Measurements from ENCODE around the gene KCNA10. TPM values are rescaled to one million over a fixed set of nuclear protein-coding genes. Genes with fewer than 3 reads are reported as not detected.
A peak's percentile ranks its signal among the peaks of the same experiment; 100 is the strongest.

The KCNA10 gene
- total RNA-seq, 1 donor from 2014 or later = not detected

GRCh38 chr1:110525249-110525595 lies 6.2 kb upstream of the KCNA10 start:
- no peaks in the 10 kb centered on the region for H3K36me3 ChIP-seq (ENCODE audit: insufficient read depth, low read length)
- no peak overlapping the region for H3K4me3 ChIP-seq (ENCODE audit: insufficient read depth, low read depth, low read length)
- no peaks in the 10 kb centered on the region for H3K4me1 ChIP-seq (ENCODE audit: insufficient read depth, low read length)
- H3K27me3 Mint-ChIP-seq (ENCODE audit: low read depth, unreplicated experiment) = peaks cover 91% of the 10 kb centered on the region
- no peak overlapping the region for H3K27ac Mint-ChIP-seq (ENCODE audit: unreplicated experiment)
- no peak overlapping the region for H3K4me2 ChIP-seq (ENCODE audit: low read length)
- no peak for TF ChIP-seq EZH2 (IDR thresholded peaks at IDR 0.05; ENCODE audit: insufficient read depth, low read length)
- TF ChIP-seq, protein P1, sequence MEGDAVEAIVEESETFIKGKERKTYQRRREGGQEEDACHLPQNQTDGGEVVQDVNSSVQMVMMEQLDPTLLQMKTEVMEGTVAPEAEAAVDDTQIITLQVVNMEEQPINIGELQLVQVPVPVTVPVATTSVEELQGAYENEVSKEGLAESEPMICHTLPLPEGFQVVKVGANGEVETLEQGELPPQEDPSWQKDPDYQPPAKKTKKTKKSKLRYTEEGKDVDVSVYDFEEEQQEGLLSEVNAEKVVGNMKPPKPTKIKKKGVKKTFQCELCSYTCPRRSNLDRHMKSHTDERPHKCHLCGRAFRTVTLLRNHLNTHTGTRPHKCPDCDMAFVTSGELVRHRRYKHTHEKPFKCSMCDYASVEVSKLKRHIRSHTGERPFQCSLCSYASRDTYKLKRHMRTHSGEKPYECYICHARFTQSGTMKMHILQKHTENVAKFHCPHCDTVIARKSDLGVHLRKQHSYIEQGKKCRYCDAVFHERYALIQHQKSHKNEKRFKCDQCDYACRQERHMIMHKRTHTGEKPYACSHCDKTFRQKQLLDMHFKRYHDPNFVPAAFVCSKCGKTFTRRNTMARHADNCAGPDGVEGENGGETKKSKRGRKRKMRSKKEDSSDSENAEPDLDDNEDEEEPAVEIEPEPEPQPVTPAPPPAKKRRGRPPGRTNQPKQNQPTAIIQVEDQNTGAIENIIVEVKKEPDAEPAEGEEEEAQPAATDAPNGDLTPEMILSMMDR (IDR thresholded peaks at IDR 0.05; ENCODE audit: insufficient read depth, low read depth, low read length) = no peak
- H2AFZ ChIP-seq (ENCODE audit: low read depth, low read length) = no peak overlapping the region
- peaks cover 21% of the 10 kb centered on the region for H3K27me3 ChIP-seq (ENCODE audit: insufficient read depth, low read length)
- DNase-seq (ENCODE audit: low read depth) (no peak), FAIRE-seq (no peak)
- H3K9me3 Mint-ChIP-seq (ENCODE audit: unreplicated experiment) = no peaks in the 10 kb centered on the region
- H3K4me1 Mint-ChIP-seq (ENCODE audit: low read depth, unreplicated experiment) = peaks cover 10% of the 10 kb centered on the region
- H3K79me2 ChIP-seq (ENCODE audit: insufficient read depth, low read length) = no peaks in the 10 kb centered on the region
- no peak overlapping the region for H3K9ac ChIP-seq (ENCODE audit: low read length)
- H3K27ac ChIP-seq (ENCODE audit: low read depth, low read length) = no peak overlapping the region
- H3K4me3 Mint-ChIP-seq (ENCODE audit: unreplicated experiment) = no peak overlapping the region
- H4K20me1 ChIP-seq (ENCODE audit: insufficient read depth, low read length) = no peaks in the 10 kb centered on the region
- H3K36me3 Mint-ChIP-seq (ENCODE audit: low read depth, unreplicated experiment) = no peaks in the 10 kb centered on the region
- H3K9me3 ChIP-seq (ENCODE audit: insufficient read depth, low read depth, low read length) = no peaks in the 10 kb centered on the region

DNA sequence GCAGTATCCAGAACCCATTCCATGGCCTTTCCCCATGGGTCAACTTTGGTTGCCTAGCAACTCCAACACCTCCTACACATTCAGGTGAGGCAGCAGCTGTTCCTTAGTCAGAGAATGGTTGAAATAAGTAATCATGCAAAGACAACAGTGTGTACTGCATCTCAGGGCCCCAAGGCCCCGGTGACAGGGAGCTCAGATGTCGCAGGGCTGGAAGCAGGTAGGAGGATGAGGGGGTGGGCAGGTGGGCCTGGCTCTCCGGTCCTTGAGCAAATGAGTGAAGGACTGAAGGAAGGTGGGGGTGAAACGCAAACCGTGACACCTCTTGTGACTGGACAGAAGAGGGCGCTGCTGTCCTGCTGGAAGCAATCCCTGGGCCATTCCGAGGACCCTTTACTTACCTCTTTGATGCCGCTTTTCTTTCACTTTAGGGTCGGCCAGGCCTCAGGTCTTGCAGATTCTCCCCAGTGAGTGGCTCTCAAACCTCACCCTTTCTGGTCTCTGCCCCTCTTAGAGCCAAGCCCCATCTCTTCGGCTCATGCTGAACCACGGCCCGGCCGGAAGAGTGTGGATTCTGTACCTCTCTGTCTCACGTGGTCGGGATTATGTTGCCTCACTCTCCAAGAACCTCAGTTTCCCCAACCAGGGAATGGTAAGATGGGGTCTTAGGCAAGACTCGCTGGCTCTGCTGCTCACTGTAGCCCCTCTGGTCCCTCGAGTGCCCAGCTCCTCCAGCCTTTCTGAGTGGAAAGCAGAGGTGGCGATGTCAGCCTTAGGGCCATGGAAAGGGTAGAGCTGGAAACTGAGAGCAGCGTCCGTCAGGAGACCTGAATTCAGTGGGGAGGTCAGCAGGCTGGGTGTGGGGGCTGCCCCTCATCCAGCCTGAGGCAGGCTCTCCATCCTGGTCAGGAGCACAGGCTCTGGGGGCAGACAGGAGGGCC lies 5.6 kb upstream of the KCNA10 start:
- no peak for FAIRE-seq
- H3K27me3 Mint-ChIP-seq (ENCODE audit: low read depth, unreplicated experiment) = peaks cover 84% of the 10 kb centered on the region
- Histone ChIP-seq H3K4me3 (ENCODE audit: insufficient read depth, low read depth, low read length) (no peak overlapping the region), H3K79me2 (ENCODE audit: insufficient read depth, low read length) (no peaks in the 10 kb centered on the region), H3K27me3 (ENCODE audit: insufficient read depth, low read length) (peaks cover 19% of the 10 kb centered on the region), H4K20me1 (ENCODE audit: insufficient read depth, low read length) (no peaks in the 10 kb centered on the region), H2AFZ (ENCODE audit: low read depth, low read length) (no peak overlapping the region), H3K27ac (ENCODE audit: low read depth, low read length) (no peak overlapping the region), H3K9me3 (ENCODE audit: insufficient read depth, low read depth, low read length) (no peaks in the 10 kb centered on the region), H3K4me2 (ENCODE audit: low read length) (peak overlapping the region; percentile 32), H3K9ac (ENCODE audit: low read length) (no peak overlapping the region), H3K4me1 (ENCODE audit: insufficient read depth, low read length) (no peaks in the 10 kb centered on the region), H3K36me3 (ENCODE audit: insufficient read depth, low read length) (no peaks in the 10 kb centered on the region)
- H3K9me3 Mint-ChIP-seq (ENCODE audit: unreplicated experiment) = peaks cover under 1% of the 10 kb centered on the region
- no peak for DNase-seq (ENCODE audit: low read depth)
- no peak for TF ChIP-seq EZH2 (IDR thresholded peaks at IDR 0.05; ENCODE audit: insufficient read depth, low read length)
- TF ChIP-seq, protein P1 (IDR thresholded peaks at IDR 0.05; ENCODE audit: insufficient read depth, low read depth, low read length) = peak; percentile 51
- H3K4me1 Mint-ChIP-seq (ENCODE audit: low read depth, unreplicated experiment) = peaks cover 9% of the 10 kb centered on the region
- H3K36me3 Mint-ChIP-seq (ENCODE audit: low read depth, unreplicated experiment) = no peaks in the 10 kb centered on the region
- no peak overlapping the region for H3K4me3 Mint-ChIP-seq (ENCODE audit: unreplicated experiment)
- no peak overlapping the region for H3K27ac Mint-ChIP-seq (ENCODE audit: unreplicated experiment)

DNA sequence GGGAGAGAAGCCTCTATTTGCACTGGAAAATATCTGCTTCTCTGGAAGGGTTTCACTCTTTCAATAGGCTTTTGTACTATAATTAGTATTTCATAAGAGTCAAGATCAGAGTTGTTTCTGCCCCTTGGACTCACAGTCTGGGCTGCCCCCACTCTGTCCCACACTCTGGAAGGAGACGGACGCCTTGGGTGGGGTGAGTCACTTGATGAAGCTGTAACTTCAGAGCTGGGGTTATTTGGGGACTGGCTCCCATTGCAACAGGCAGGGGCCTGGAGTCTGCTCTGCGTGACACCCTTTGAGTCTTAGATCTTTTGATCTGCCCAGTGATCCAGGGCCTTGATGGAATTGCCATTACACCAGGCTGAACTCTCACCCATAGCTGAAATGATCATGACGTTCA lies 4.0 kb upstream of the KCNA10 start:
- Histone ChIP-seq H3K9me3 (ENCODE audit: insufficient read depth, low read depth, low read length) (no peaks in the 10 kb centered on the region), H3K9ac (ENCODE audit: low read length) (no peak overlapping the region), H4K20me1 (ENCODE audit: insufficient read depth, low read length) (no peaks in the 10 kb centered on the region), H2AFZ (ENCODE audit: low read depth, low read length) (no peak overlapping the region), H3K27ac (ENCODE audit: low read depth, low read length) (no peak overlapping the region), H3K4me2 (ENCODE audit: low read length) (no peak overlapping the region), H3K4me3 (ENCODE audit: insufficient read depth, low read depth, low read length) (no peak overlapping the region), H3K36me3 (ENCODE audit: insufficient read depth, low read length) (no peaks in the 10 kb centered on the region), H3K27me3 (ENCODE audit: insufficient read depth, low read length) (peaks cover 22% of the 10 kb centered on the region), H3K79me2 (ENCODE audit: insufficient read depth, low read length) (no peaks in the 10 kb centered on the region), H3K4me1 (ENCODE audit: insufficient read depth, low read length) (no peaks in the 10 kb centered on the region)
- no peak overlapping the region for H3K4me3 Mint-ChIP-seq (ENCODE audit: unreplicated experiment)
- peaks cover 3% of the 10 kb centered on the region for H3K9me3 Mint-ChIP-seq (ENCODE audit: unreplicated experiment)
- H3K36me3 Mint-ChIP-seq (ENCODE audit: low read depth, unreplicated experiment) = no peaks in the 10 kb centered on the region
- FAIRE-seq (no peak), DNase-seq (ENCODE audit: low read depth) (no peak)
- H3K27me3 Mint-ChIP-seq (ENCODE audit: low read depth, unreplicated experiment) = peaks cover 73% of the 10 kb centered on the region
- H3K4me1 Mint-ChIP-seq (ENCODE audit: low read depth, unreplicated experiment) = peaks cover 2% of the 10 kb centered on the region
- no peak overlapping the region for H3K27ac Mint-ChIP-seq (ENCODE audit: unreplicated experiment)
- TF ChIP-seq, protein P1 (IDR thresholded peaks at IDR 0.05; ENCODE audit: insufficient read depth, low read depth, low read length) = no peak
- TF ChIP-seq EZH2 (IDR thresholded peaks at IDR 0.05; ENCODE audit: insufficient read depth, low read length) = no peak

All from astrocyte (in vitro differentiated cells and primary cell).